GM19023 (cell line): Measurements from ENCODE around the gene ADAM19.
"Not testable (repeated sequence)": the region's sequence is repeated elsewhere in the genome, so short reads cannot be mapped to it uniquely, and the experiment has no call there.

ENCODE experiments used
- ATAC-seq: cut with Tn5 transposase; IDR thresholded peaks from one replicate; pipeline ENCODE4 v1.9.1; 2021; ENCODE audit warnings: mild to moderate bottlenecking, moderate library complexity; ENCODE audit not compliant: unreplicated experiment

The ADAM19 gene

DNA sequence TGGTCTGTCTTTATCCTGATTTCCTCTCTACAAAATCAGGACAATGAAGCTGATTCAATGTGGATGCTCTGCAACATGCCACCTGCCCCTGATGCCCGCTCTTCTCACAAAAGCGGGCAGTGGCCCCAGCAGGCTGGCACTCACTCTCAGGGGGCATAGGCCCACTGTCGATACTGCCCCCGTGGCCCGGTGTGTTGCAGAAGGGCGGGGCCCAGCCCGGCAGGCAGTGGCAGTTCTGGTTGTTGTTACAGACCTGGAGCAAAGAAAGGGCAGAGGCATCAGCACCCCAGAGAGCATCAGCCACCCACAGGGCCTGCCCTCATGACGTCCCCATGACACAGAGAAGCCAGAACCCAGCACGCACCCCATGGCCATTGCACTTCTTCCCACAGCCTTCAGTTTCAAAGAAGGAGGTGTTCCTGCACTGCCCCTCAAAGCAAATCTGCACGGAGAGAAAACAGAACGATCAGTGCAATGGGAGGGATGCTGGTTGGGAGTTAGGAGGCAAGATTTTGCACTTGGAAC is 84.0 kb downstream of the ADAM19 start:
- no peak for ATAC-seq

DNA sequence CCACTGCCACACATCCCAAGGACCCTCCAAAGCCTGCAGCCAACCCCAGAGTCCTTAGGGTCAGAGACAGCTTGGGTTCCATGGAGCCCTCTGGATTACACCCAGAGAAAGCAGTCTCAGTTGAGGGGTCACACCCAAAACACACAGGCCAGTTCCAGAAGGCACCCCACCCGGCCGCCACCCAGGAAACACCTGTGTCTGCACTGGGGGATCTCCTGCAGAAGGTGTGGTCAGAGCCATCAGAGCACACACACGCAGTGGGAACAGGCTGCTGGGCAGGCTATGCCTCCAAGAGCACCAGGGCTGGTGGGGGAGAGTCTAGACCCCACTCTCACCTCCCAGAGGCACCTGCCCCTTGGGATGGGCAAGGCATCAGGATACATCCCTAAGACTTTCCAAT is 88.2 kb downstream of the ADAM19 start:
- peak; percentile 58 for ATAC-seq

DNA sequence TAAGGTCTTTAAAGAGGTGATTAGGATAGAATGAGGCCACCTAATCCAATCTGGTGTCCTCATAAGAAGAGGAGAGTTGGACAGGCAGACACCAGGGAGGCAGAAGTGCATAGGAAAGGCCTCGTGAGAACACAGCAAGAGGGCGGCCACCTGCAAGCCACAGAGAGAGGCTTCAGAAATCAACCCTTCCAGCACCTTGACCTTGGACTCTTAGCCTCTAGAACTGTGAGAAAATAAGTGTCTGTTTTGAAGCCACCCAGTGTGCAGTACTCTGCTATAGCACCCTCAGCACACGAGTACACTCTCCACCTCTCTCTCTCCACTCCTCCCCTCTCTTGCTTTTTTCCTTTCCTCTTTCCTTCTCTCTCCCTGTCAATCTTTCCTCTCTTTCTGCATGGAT is 88.7 kb downstream of the ADAM19 start:
- ATAC-seq = peak; percentile 59

DNA sequence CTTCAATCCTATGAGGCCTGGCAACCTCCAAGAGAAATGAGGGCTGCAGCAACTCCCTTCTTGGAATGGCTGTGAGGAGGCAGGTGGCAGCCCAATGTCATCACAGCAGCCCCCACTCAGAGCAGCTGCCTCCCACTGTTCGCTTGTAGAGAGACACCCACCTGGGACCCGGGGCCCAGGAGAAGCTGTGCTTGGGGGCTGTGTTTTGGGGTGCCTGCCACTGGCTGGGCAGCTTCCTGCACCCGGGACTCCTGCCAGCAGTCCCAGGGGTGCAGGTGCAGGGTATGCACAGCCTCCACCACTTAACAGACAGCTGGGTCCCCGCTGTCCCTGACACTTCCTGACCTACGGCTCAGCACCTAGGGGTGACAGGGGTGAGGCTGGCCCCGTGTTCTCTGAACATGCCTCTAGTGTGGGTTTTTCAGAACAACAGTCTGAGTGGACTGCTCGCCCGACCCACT is 89.3 kb downstream of the ADAM19 start:
- ATAC-seq = peak; percentile 47

DNA sequence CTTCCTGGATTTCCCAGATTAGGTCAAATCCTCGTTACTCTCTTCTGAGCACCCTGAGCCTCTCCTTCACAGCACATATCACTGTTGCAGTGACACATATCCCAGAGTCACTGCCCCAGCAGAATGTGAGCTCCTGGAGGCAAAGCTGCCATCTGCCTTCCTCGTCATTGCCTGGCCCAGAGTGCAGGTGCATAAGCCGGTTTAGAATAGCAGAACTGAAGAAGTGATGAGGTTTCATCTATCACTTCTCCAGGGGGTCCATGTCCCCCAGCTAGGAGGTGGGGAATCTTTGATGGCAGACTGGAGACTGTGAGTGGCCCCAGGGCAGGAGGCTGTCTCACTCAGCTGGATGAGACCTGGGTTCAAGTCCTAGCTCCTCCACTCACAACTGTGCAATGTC is 89.8 kb downstream of the ADAM19 start:
- ATAC-seq = peak; percentile 34

DNA sequence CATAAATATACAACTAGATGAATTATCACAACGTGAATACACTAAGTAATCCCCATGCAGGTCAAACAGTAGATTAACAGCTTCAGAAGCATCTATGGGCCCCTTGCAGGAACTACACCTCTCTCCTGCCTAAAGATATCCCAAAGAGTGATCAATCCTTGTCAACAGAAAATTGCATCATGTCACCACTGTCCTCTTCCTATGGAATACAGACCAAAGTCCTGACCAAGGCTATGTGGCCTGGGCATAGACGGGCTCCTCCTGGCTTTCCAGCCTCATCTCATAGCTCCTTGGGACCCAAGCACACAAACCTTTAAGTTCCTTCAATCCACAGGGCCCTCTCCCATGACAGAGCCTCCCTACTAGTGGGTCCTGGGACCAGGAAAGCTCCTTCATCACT is 90.2 kb downstream of the ADAM19 start:
- ATAC-seq = no peak

DNA sequence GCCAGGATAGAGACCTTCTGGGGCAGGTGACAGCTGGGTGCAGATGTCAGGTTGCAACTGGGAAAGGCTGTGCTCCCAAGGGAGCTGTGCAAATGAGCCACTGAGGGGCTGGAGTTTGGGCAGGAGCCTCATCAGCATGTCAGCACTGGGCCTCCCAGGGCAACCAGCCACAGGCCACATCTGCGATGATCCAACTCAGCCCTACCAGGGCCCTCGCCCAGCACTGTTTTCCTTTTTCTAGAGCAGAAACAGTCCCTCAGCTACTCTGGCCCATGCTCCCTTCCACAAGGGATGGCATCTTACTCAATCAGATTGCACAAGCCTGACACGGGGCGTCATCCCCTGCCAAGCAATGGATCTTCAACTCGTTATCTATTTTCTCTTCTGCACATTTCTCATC is 90.8 kb downstream of the ADAM19 start:
- no peak for ATAC-seq

DNA sequence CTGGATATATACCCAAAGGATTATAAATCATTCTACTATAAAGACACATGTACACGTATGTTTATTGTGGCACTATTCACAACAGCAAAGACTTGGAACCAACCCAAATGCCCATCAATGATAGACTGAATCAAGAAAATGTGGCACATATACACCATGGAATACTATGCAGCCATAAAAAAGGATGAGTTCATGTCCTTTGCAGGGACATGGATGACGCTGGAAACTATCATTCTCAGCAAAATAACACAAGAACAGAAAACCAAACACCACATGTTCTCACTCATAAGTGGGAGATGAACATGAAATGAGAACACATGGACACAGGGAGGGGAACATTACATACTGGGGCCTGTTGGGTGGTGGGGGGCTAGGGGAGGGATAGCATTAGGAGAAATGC is 92.9 kb downstream of the ADAM19 start:
- not testable (repeated sequence) for ATAC-seq

DNA sequence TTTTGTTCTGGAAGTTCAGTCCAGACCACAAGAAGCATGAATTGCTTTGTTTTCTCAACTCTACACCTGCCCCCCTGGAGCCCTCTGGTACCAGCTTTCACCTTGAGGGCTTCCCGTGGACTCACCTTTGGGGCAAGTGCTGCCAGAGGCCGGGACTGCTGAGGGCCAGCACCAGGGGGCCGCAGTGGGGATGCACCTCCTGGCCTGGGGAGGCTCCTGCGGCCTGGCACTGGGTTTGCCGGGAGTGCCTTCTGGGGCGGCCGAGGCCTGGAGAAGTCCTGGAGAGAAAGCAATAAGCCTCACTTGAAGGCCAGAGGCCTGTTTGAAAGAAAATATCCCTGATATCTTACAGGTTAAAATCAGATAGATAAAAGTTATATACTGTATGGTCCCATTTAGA is 93.9 kb downstream of the ADAM19 start:
- no peak for ATAC-seq

DNA sequence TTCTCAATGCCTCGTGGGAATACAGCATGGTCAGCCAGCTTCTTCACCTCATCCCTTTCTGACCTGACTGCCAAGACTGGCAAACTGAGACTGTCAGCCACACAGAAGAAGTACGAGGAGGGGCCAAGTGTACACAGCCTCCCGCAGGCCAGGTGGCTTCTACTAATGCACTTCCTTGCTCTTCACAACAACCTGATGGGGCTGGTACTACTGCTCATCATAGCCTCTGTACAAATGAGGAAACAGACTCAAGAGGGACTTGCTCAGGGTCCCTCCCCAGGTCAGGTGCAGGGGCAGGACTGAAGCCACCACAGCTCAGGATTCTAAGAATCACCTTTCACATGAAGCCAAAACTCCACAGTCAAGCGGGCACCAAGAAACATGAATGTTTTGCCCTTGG is 94.3 kb downstream of the ADAM19 start:
- no peak for ATAC-seq

DNA sequence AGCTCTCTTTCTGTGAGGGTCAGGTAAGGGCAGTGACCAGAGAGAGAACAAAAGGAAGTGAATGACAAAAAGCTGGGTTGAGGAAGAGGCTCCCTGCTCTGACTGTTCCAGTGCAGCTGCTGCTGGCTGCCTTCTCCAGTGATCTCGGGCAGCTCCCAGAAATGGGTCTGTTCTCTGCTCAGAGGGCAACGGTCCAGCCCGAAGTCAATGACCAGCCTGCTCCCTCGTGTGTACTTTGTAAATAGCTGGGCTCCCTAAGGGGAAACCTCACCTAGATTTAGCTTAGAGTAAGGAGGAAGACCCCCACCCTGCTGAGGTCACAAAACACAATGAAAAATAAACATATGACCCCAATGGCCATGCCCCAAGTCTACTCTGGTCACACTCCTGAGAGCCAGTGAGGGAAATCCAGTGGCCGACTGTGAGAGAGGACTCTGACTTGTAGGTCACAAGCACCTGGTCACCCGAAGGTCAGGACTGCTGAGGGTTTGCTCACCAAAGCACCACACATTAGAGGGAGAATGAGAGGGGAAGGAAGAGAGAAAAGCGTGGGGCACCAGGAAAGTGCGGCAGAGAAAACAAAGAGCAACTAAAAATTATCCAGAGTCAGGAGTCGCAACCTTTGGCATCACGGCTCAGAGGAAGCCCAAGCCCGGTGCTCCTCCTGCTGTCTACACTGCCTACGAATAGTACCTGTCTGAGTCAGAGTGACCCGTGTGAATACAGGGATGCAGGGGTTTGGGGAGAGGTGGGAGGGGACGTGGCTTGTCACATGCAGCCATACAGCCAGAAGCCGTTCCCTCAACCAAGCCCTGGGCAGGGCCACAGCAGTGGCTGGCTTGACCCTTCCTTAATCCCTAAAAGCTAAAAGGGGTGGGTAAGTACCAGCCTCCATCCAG is 95.7 kb downstream of the ADAM19 start:
- ATAC-seq = no peak

DNA sequence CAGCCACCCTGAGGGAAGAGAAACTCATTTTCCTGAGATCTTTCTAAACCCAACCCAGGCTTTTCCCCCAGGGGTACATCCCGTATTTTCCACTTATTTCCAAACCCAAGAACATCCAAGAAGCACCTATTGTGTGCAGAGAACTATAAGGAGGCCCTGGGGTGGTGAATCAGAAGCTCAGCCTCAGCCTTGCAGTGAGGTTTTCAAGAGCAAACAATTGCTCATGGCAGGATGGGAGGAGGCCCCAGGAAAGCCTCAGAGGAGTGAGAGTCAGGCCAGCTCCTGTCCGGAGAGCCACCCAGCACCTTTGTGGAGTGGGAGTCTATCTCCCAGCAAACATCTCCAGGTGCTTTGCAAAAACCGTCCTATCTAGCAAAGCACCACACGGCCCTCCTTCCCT is 96.4 kb downstream of the ADAM19 start:
- no peak for ATAC-seq

DNA sequence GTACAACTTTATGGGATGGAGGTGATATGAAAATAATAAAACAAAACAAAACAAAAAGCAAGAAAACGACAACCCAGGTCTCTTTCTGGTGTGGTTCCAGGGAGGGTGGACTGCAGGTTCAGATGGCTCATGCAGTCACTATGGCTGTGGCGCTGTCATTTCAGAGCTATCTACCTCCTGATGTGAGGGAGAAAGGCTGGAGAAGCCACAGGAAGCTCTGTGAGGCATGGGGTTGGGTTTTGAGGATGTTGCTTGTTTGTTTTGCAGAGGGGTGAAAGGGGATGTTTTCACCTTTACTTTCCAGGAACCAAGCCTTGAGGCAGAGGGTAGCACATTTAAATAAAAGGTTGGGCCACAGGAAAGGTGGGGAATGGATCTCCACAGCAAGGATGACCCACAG is 96.8 kb downstream of the ADAM19 start:
- no peak for ATAC-seq

DNA sequence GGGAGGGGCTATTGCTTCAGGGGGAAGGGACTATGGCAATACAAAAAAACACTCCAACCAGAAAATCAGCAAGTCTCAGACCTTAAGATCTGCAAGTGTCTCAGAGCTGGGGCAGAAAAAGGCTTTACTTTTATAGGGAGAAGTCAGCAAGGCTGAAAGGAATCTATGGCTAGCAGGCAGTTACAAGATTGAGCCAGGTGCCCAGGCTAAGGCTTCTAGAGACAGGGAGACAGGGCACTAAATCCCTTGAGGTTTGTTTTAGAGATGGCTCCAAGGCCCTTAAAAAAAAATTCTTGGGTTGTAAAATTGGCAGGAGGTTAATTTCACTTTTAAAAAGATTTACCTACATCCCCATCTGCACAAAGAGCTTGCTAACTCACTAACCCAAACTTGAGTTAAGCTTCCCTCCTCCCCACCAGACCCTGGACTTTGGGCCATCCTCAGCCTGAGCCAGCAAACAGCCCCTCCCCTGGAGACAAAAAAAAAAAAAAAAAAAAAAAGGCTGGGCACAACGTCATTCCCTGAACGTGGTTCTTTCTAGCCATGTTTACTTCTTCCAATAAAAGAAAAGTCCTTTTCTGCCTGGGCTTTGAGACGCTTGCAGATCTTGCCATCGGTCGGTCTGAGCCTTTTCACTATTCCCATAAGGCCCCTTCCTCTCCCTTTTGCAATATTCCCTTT is 97.6 kb downstream of the ADAM19 start:
- ATAC-seq = no peak

DNA sequence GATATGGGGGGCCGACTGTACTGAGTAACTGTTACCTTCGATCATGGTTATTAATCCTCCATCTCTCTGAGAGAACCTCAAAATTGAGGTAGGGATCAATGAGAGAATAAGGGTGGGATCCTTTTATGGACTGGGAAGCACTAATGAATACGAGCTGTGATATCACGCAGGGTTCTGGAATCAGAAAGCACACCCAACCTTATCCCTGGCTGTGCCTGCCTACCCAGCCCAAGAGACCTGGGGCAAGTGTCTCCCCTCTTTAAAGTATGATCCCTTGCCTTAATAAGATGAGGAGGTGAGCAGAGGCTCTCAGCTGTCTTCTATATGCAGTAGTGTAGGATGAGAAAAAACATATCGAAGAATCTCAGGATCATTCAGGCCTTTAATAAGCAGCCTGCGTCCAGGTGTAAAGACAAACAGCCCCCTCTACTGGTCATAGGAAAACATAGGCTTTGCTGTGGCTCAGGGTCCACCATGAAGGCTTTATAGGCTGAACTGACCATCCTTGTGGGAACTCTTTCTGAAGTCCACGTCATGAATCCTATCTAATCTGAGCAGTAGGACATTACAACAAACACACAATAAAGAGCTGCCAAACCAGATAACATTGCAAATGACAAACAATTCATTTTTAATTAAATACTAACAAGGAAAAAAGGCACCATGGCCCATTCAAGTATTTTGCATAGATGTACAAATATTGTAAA is 98.7 kb downstream of the ADAM19 start:
- ATAC-seq = no peak

DNA sequence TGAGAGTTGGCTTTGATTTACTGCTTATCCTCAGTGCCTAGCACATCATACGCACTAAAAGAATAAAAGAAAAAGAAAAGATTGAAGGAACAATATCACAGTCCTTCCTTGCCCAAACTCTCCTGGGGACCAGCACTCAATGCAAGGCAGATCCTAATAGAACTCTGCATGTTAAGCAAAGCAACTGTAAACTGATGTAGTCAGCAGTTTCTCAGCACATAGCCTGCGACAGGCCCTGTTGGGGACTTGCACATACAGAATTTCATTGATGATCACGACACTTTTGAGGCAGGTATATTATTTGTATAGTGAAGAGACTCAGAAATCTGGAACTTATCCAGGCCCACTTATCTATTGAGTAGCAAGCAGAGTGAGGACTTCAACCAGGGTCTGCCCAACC is 100.1 kb downstream of the ADAM19 start:
- ATAC-seq = no peak

DNA sequence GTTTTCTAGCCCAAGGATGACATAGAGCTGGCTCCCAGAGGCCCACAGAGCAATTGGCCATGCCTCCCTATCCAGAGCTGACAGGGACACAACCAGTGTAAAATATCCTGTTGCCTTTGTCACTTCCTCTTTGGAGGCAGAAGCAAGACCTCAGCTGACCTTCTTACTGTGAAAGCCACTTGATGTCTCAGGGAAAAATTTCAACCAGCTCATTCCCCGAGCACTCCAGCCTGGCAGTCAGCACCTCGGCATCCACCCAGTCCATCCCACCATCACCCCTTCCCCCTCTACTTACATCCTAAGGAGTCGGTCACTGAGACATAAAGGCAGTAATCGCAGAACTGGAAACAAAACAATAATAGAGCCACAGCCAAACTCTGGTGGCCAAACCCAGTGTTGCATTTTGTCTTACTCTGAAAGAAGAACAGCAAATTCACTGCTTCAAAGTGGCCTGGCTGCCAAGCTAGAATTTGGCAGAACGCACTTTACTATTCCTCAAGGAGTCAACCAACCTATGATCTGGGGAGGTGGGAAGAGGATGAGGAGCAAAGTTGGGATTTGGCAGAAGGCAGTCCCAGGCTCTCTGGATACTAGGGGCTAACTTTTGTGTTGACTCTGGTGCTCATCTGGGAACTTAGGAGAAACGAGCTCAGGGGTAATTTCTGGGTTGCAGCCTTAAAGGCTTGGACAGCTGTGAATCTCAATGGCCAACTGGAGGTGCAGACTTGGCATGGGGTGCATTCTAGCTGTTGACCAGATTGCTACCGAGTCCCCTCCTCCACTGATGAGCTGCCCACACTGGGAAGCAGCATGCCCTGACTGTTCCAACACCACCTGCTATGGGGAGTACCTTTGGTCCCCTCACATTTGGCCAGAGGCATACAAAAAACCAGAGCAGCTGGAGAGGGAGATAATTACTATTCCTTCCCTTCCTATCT is 101.9 kb downstream of the ADAM19 start:
- ATAC-seq = no peak

DNA sequence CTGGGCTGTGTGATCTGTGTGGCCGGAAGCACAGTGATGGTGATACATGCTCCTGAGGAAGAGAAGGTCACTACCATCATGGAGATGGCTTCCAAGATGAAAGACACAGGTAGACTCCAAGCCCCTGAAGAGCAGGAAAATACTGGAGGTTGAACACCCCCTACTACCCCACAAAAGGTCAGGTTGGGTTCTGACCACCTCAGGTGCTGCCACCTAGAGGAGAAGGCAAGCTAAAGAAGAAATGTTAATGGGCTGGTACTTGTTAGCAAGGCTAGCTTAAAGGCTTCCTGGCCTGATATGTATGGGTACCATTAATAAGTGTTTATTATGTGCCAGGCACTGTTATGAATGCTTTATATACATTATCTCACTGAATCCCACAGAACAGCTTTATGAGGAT is 103.9 kb downstream of the ADAM19 start:
- ATAC-seq = no peak

DNA sequence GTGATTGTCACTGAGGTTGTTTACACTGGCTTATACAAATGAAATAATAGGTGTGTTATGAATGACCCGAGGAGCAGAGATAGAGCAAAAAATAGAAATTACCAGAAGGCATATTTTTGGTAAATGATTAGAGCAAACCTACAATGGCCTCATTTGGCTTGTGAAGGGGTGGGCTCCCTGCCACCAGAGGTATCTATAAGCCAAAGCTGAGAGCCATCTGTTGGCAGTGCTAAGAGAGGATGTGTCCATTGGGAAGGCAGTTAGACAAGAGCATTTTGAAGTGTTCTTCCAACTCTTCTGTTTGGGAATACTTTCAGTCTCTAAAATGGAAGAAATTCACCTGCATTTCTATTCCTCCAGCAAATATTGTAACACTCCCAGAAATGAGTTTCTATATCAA is 104.9 kb downstream of the ADAM19 start:
- ATAC-seq = no peak

DNA sequence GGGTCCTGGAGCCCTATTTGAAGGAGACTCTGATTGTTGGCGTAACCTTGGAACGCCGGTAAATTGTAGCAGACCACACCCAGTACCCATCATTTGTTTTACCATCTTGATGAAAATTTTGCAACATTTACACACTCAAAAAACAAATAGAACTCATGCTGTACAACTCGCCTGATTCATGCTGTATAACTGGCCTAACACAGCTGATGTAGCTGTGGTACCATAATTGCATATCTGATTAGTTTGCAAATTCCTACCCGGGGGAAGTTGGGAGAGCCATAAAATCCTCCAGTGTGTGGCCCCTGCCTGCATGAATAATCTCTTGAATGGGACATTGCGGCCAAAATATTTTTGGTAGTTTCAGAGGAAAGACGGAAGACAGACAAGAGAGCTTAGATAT is 105.9 kb downstream of the ADAM19 start:
- no peak for ATAC-seq
